Hepatocyte (in vitro differentiated cells): ENCODE results near the gene FAM222B. TPM values are rescaled to one million over a fixed set of nuclear protein-coding genes. Genes with fewer than 3 reads are reported as not detected.
"Not testable (repeated sequence)": the region's sequence is repeated elsewhere in the genome, so short reads cannot be mapped to it uniquely, and the experiment has no call there.

ENCODE experiments used
- DNase-seq: peaks from one replicate; pipeline ENCODE4 v3.0.0-alpha.2; 2016; ENCODE audit warnings: low spot score
- H2AFZ ChIP-seq: fragments of 200-600 bp; sonication (generic); 2 replicates; pipeline ENCODE4 v1.6.0; 2016; ENCODE audit warnings: antibody characterized with exemption, mild to moderate bottlenecking
- H3K27ac ChIP-seq: fragments of 200-600 bp; sonication (generic); 2 replicates; pipeline ENCODE4 v1.5.1; 2016; ENCODE audit warnings: mild to moderate bottlenecking
- H3K27me3 ChIP-seq: fragments of 200-600 bp; sonication (generic); 2 replicates; pipeline ENCODE4 v1.6.1; 2016
- H3K36me3 ChIP-seq: fragments of 200-600 bp; sonication (generic); replicated peaks from 2 replicates; pipeline ENCODE4 v1.5.1; 2016; ENCODE audit warnings: low read depth; ENCODE audit not compliant: insufficient read depth
- H3K4me1 ChIP-seq: fragments of 200-600 bp; sonication (generic); 2 replicates; pipeline ENCODE4 v1.5.1; 2016; ENCODE audit warnings: mild to moderate bottlenecking, moderate library complexity; ENCODE audit not compliant: insufficient read depth
- H3K4me2 ChIP-seq: fragments of 200-600 bp; sonication (generic); 2 replicates; pipeline ENCODE4 v1.6.0; 2016
- H3K4me3 ChIP-seq: fragments of 200-600 bp; sonication (generic); 2 replicates; pipeline ENCODE4 v1.5.1; 2016; ENCODE audit warnings: mild to moderate bottlenecking
- H3K79me2 ChIP-seq: fragments of 200-600 bp; sonication (generic); 2 replicates; pipeline ENCODE4 v1.6.0; 2017; ENCODE audit warnings: mild to moderate bottlenecking
- H3K9me2 ChIP-seq: fragments of 200-600 bp; sonication (generic); replicated peaks from 2 replicates; pipeline ENCODE4 v1.6.0; 2017; ENCODE audit warnings: mild to moderate bottlenecking; ENCODE audit not compliant: insufficient read depth
- H3K9me3 ChIP-seq: fragments of 200-600 bp; sonication (generic); 2 replicates; pipeline ENCODE4 v1.5.1; 2016; ENCODE audit warnings: low read depth, mild to moderate bottlenecking
- H4K20me1 ChIP-seq: fragments of 200-600 bp; sonication (generic); 2 replicates; pipeline ENCODE4 v1.6.0; 2016; ENCODE audit warnings: mild to moderate bottlenecking; ENCODE audit not compliant: insufficient read depth, poor library complexity, severe bottlenecking
- CTCF ChIP-seq: fragments of 200-600 bp; sonication (generic); IDR thresholded peaks from 2 replicates; pipeline ENCODE4 v1.5.1; 2016; ENCODE audit warnings: antibody characterized with exemption, mild to moderate bottlenecking; ENCODE audit not compliant: poor library complexity
- EZH2 ChIP-seq: fragments of 200-600 bp; sonication (generic); IDR thresholded peaks from 2 replicates; pipeline ENCODE4 v1.6.1; 2016; ENCODE audit warnings: antibody characterized with exemption, mild to moderate bottlenecking, borderline replicate concordance
- EZH2phosphoT487 ChIP-seq: fragments of 200-600 bp; sonication (generic); IDR thresholded peaks from one replicate; pipeline ENCODE4 v1.6.1; 2018; ENCODE audit warnings: antibody characterized with exemption, mild to moderate bottlenecking, low read depth, moderate library complexity; ENCODE audit not compliant: unreplicated experiment, severe bottlenecking
- WGBS: methylation state at CpG from one replicate; pipeline ENCODE4 v1.1.6; 2016; ENCODE audit warnings: low lambda C conversion rate; ENCODE audit errors: missing lambda C conversion rate; 5-methylcytosine and 5-hydroxymethylcytosine counted together
- polyA plus RNA-seq: library from polyadenylated mRNA; unstranded; fragments of >200 nt; fragmentation: Nextera tagmentation; extraction: Ambion mirVana; gene quantifications from 2 replicates; pipeline ENCODE4 v1.2.1, GENCODE V29; 2016
- total RNA-seq: library from RNA; depleted of rRNA; stranded (reverse); fragments of >200 nt; gene quantifications from 2 replicates; pipeline ENCODE4 v1.2.3, GENCODE V29; 2014

The FAM222B gene
- total and polyA plus RNA-seq, 2 experiments from 2014 or later: 7.9 to 36.0 TPM

GRCh38 chr17:28849281-28849680, 6.7 kb upstream of the FAM222B start:
- Histone ChIP-seq H3K27ac (no peak overlapping the region), H3K9me3 (no peaks in the 10 kb centered on the region), H3K36me3 (no peaks in the 10 kb centered on the region), H3K9me2 (no peaks in the 10 kb centered on the region), H2AFZ (no peak overlapping the region), H3K4me2 (no peak overlapping the region), H3K4me1 (peaks cover 3% of the 10 kb centered on the region), H3K79me2 (no peaks in the 10 kb centered on the region), H3K4me3 (no peak overlapping the region), H3K27me3 (no peaks in the 10 kb centered on the region), H4K20me1 (no peaks in the 10 kb centered on the region)
- DNase-seq: no peak
- 86% methylated on average over 5 of the region's 5 CpGs for WGBS
- no peak for TF ChIP-seq CTCF
- no peak for TF ChIP-seq EZH2
- TF ChIP-seq EZH2phosphoT487: no peak

GRCh38 chr17:28848667-28849066, 6.1 kb upstream of the FAM222B start:
- DNase-seq: peak; percentile 20
- WGBS: 90% methylated on average over 15 of the region's 15 CpGs

GRCh38 chr17:28846699-28847098, 4.1 kb upstream of the FAM222B start:
- H3K9me2 ChIP-seq, H3K27ac ChIP-seq, H3K27me3 ChIP-seq, H3K9me3 ChIP-seq, H3K36me3 ChIP-seq, H3K4me3 ChIP-seq, H4K20me1 ChIP-seq, H3K4me2 ChIP-seq, DNase-seq, H3K4me1 ChIP-seq, H2AFZ ChIP-seq: not testable (repeated sequence)
- 98% methylated on average over 9 of the region's 9 CpGs for WGBS
- H3K79me2 ChIP-seq: peaks cover 12% of the 10 kb centered on the region

More at GRCh38 chr17:28848667-28849066, 6.1 kb upstream of the FAM222B start:
- H3K36me3 ChIP-seq, H3K9me2 ChIP-seq, H3K27ac ChIP-seq, H3K79me2 ChIP-seq, H3K27me3 ChIP-seq, H2AFZ ChIP-seq, H3K4me3 ChIP-seq, H3K9me3 ChIP-seq, H3K4me2 ChIP-seq, H4K20me1 ChIP-seq, H3K4me1 ChIP-seq: not testable (repeated sequence)
- peak; percentile 22 for TF ChIP-seq CTCF

- H3K79me2 ChIP-seq: peaks cover 17% of the 10 kb centered on the region
- H3K4me1 ChIP-seq: peaks cover 2% of the 10 kb centered on the region
- H3K27me3 ChIP-seq: no peaks in the 10 kb centered on the region
- H3K4me3 ChIP-seq: no peak overlapping the region
- H3K4me2 ChIP-seq: no peak overlapping the region
- H3K36me3 ChIP-seq: no peaks in the 10 kb centered on the region
- DNase-seq: no peak
- WGBS: 97% methylated on average over 10 of the region's 10 CpGs
- no peaks in the 10 kb centered on the region for H3K9me3 ChIP-seq
- H2AFZ ChIP-seq: no peak overlapping the region
- no peaks in the 10 kb centered on the region for H4K20me1 ChIP-seq
- TF ChIP-seq CTCF (no peak), EZH2 (no peak), EZH2phosphoT487 (no peak)
- H3K9me2 ChIP-seq: no peaks in the 10 kb centered on the region
- H3K27ac ChIP-seq: no peak overlapping the region
Measured at GRCh38 chr17:28846231-28846630, 3.6 kb upstream of the FAM222B start.
